Lower leg skin (tissue), 4 donors: ENCODE measurements around the gene PTGDR. TPM values are rescaled to one million over a fixed set of nuclear protein-coding genes. Genes with fewer than 3 reads are reported as not detected.

ENCODE experiments used
- DNase-seq, 2 donors: peaks; one replicate each; pipeline ENCODE4 v3.0.0-alpha.2; 2019; ENCODE audit warnings: low spot score in 2 of 2
- H3K4me3 ChIP-seq: fragments of 200-600 bp; sonication (generic); 2 replicates; pipeline ENCODE4 v1.5.1; 2017; ENCODE audit warnings: mild to moderate bottlenecking, low read depth; ENCODE audit not compliant: poor library complexity, severe bottlenecking
- POLR2A ChIP-seq, 2 donors: fragments of 450-650 bp; IDR thresholded peaks; one replicate each; pipeline ENCODE4 v1.6.1; 2016 to 2017; ENCODE audit warnings: antibody characterized with exemption in 2 of 2, mild to moderate bottlenecking in 1 of 2, moderate library complexity in 1 of 2
- WGBS, 2 donors: methylation state at CpG; one replicate each; pipeline ENCODE4 v1.1.5; 2018; 5-methylcytosine and 5-hydroxymethylcytosine counted together
- intact Hi-C: fragments of 100-400 bp; cut with DNase I; formaldehyde crosslinking; loops from one replicate; pipeline ENCODE4 v1.15.0; 2023; ENCODE audit warnings: low total_unique reads
- total RNA-seq, 4 donors: library from RNA; depleted of rRNA; stranded (reverse); fragments of >200 nt; gene quantifications; one replicate each; pipeline ENCODE4 v1.1.0, GENCODE V29; 2016
- TF ChIP-seq, protein P1 (sequence below), 3 donors: fragments of 450-650 bp; IDR thresholded peaks; one replicate each; pipeline ENCODE4 v1.5.1; 2016; ENCODE audit warnings: antibody characterized with exemption in 3 of 3, mild to moderate bottlenecking in 3 of 3, moderate library complexity in 2 of 3

PTGDR gene
- total RNA-seq, 4 donors from 2014 or later: 0.65 to 2.8 (median 0.88) TPM; not detected in 1

DNA sequence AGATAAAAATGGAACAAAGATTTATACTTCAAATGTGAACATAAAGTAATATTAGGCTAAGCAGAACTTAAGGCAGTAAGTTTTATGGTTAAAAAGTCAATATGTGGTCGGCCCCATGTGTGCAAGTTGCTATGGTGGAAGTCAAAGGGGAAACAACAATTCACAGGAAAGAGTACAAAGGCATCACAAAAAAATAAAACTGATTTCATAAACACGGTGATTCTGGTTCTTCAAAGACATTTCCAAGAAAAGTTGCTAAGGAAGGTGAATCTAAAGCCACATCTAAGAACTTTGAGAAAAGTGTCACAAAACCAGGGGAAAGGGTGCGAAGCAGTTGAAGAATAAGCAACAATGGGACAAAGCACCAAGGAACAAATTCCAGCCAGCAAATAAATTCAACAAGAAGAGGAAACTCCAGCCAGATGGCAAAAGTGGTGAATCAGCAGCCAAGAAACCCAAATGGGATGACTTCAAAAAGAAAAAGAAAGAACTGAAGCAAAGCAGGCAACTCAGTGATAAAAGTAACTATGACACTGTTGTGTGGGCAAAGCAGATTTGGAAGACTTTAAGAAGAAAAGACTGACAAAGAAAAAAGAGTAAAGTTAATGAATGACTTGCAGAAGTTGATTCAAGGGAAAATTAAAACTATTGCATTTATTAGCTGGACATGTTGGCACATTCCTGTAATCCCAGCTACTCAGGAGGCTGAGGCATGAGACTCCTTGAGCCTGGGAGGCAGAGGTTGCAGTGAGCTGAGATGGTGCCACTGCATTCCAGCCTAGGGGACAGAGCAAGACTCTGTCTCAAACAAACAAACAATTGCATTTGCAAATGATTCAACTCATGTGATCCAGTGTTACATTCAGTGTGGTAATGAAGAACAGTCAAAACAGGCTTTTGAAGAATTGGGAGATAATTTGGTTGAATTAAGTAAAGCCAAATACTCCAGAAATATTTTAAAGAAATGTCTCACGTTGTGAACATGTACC is 19.5 kb downstream of the PTGDR start:
- TF ChIP-seq, protein P1, sequence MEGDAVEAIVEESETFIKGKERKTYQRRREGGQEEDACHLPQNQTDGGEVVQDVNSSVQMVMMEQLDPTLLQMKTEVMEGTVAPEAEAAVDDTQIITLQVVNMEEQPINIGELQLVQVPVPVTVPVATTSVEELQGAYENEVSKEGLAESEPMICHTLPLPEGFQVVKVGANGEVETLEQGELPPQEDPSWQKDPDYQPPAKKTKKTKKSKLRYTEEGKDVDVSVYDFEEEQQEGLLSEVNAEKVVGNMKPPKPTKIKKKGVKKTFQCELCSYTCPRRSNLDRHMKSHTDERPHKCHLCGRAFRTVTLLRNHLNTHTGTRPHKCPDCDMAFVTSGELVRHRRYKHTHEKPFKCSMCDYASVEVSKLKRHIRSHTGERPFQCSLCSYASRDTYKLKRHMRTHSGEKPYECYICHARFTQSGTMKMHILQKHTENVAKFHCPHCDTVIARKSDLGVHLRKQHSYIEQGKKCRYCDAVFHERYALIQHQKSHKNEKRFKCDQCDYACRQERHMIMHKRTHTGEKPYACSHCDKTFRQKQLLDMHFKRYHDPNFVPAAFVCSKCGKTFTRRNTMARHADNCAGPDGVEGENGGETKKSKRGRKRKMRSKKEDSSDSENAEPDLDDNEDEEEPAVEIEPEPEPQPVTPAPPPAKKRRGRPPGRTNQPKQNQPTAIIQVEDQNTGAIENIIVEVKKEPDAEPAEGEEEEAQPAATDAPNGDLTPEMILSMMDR (IDR thresholded peaks at IDR 0.05): no peak
- no peak for TF ChIP-seq POLR2A (IDR thresholded peaks at IDR 0.05)
- H3K4me3 ChIP-seq: no peak overlapping the region
- 58 to 61% methylated on average over 4 of the region's 4 CpGs for WGBS, 2 donors

DNA sequence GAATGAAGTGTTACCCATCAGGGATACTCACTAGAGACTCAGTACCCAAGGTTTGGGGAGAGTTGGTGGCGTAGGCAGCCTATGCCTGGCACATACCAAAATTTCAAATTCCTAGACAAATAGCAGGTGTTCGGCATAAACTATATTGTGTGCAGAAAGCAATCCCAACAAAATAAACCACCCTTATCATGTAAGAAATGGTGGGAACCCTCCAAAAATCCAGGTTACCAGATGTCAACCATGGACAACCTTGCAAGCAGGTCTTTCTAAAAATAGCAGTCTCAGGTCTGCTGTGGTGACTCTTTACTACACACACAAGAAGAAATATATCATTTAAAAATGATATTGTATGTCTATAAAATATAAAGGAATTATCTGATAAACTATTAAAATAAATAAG is 28.9 kb downstream of the PTGDR start:
- TF ChIP-seq, protein P1 (IDR thresholded peaks at IDR 0.05): no peak
- no peak for TF ChIP-seq POLR2A (IDR thresholded peaks at IDR 0.05)
- no peak overlapping the region for H3K4me3 ChIP-seq
- no peak for DNase-seq
- 95 to 98% methylated on average over 2 of the region's 2 CpGs for WGBS, 2 donors
- intact Hi-C loops: no loop called here

More for the DNA sequence above, 19.5 kb downstream of the PTGDR start:
- intact Hi-C loops: no loop called here
- no peak for DNase-seq

DNA sequence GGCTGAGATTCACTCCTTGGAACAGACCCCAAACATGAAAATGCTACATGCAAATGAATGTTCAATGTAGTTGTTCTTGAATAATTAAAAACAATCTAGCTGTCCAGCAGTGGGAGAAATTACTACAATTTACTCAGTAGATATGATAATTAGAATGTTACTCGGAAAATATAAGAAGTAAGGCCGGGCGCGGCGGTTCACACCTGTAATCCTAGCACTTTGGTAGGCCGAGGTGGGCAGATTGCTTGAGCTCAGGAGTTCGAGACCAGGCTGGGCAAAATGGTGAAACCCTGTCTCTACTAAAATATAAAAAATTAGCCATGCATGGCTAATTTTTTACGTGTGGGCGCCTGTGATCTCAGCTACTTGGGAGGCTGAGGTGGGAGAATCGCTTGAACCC is 31.3 kb downstream of the PTGDR start:
- TF ChIP-seq POLR2A (IDR thresholded peaks at IDR 0.05): no peak
- TF ChIP-seq, protein P1 (IDR thresholded peaks at IDR 0.05): no peak
- no peak for DNase-seq
- intact Hi-C loops: no loop called here
- WGBS, 2 donors: 92 to 95% methylated on average over 10 of the region's 10 CpGs
- H3K4me3 ChIP-seq: no peak overlapping the region

DNA sequence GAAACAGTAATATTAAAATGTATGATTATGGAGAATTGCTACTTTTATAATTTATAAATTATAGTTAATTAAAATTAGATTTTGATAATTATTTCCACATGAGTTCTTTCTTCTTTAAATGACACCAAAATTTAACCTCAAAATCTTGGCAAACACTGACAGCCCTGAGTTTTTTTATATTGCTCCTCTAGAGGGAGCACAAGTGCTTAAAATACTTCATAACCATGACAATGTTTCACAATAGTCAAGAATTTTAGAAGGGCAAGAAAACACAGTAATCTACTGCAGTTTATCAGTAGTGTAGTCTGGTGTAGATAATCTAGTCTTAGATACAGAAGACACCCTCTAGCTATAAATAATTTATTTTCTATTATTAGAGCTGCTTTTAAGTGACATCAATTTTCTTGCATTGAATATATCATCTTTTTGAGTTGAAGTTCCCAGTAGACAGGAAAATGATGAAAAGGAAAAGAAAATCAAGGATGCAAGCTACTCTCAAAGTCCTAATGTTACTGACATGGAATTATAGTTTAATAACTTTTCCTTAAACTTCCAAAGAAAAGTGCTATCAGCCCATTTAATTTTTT is 32.3 kb downstream of the PTGDR start:
- intact Hi-C loops: loop anchor here (10.0 kb wide), 1 partner anchor 175 kb away; no protein-coding TSS in a partner anchor
- TF ChIP-seq POLR2A (IDR thresholded peaks at IDR 0.05): no peak
- TF ChIP-seq, protein P1 (IDR thresholded peaks at IDR 0.05): peak in 1 of 3 donors; percentile 41
- H3K4me3 ChIP-seq: no peak overlapping the region
- no peak for DNase-seq

DNA sequence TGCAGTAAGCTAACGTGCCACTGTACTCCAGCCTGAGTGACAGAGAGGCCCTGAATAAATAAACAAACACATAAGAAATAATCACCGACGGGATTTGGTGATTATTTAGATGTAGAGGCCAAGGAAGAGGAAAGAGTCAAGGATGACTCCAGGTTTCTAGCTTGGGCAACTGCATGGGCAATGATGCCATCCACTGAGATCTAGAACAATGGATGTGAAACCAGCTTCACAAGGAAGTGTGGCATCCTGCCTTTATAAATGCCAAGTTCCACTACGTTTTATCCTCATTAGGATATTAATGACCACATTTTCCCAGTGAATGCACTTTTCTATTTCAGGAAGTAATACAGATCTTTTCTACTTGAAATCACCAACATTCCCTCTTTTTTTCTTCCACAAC is 35.7 kb downstream of the PTGDR start:
- DNase-seq: no peak
- intact Hi-C loops: loop anchor here (10.0 kb wide), 1 partner anchor 172 kb away; no protein-coding TSS in a partner anchor
- TF ChIP-seq, protein P1 (IDR thresholded peaks at IDR 0.05): no peak
- no peak for TF ChIP-seq POLR2A (IDR thresholded peaks at IDR 0.05)
- 78 to 79% methylated on average over 4 of the region's 4 CpGs for WGBS, 2 donors
- H3K4me3 ChIP-seq: no peak overlapping the region
